Lower lobe of right lung (tissue), 2 donors: ENCODE data around the gene AJM1. TPM values are rescaled to one million over a fixed set of nuclear protein-coding genes. Genes with fewer than 3 reads are reported as not detected.
A peak's percentile ranks its signal among the peaks of the same experiment; 100 is the strongest.

Source experiments
- ATAC-seq, 2 donors: fragments of 200-7000 bp; cut with Tn5 transposase; one replicate each; pipeline ENCODE4 v1.9.1; 2020 to 2022; ENCODE audit warnings: mild to moderate bottlenecking in 2 of 2, moderate library complexity in 2 of 2
- DNase-seq: peaks from one replicate; pipeline ENCODE4 v3.0.0-alpha.2; 2020
- H3K27ac ChIP-seq: fragments of 200-600 bp; one replicate; pipeline ENCODE4 v1.8.0; 2022
- H3K27me3 ChIP-seq: fragments of 200-600 bp; one replicate; pipeline ENCODE4 v1.8.0; 2022; ENCODE audit warnings: low read depth
- H3K36me3 ChIP-seq: fragments of 200-600 bp; one replicate; pipeline ENCODE4 v1.8.0; 2022; ENCODE audit warnings: mild to moderate bottlenecking
- H3K4me1 ChIP-seq: fragments of 200-600 bp; one replicate; pipeline ENCODE4 v1.8.0; 2022
- H3K4me3 ChIP-seq: fragments of 200-600 bp; one replicate; pipeline ENCODE4 v1.8.0; 2022; ENCODE audit warnings: mild to moderate bottlenecking
- H3K9me3 ChIP-seq: fragments of 200-600 bp; one replicate; pipeline ENCODE4 v1.8.0; 2022
- CTCF ChIP-seq: fragments of 200-600 bp; IDR thresholded peaks from one replicate; pipeline ENCODE4 v1.8.0; 2022; ENCODE audit warnings: antibody characterized with exemption, mild to moderate bottlenecking
- intact Hi-C: fragments of 100-400 bp; cut with DNase I; formaldehyde crosslinking; loops from one replicate; pipeline ENCODE4 v1.11.0; 2022
- total RNA-seq: library from RNA; stranded (reverse); fragmentation: NEBNext Ultra II Directional; extraction: Animal tissue kit (Norgen Biotek cat#: 25700); gene quantifications from one replicate; pipeline ENCODE4 v1.2.1, GENCODE V29; 2021
- donor health status: DM: no; HTN: yes; CAD: no; lungs with severe emphysema.

The AJM1 gene
- total RNA-seq, 1 donor from 2014 or later, result 3.5 TPM

GRCh38 chr9:136860529-136860928, 18.3 kb downstream of the AJM1 start:
- TF ChIP-seq CTCF, result no peak
- H3K9me3 ChIP-seq, result no peaks in the 10 kb centered on the region
- H3K27me3 ChIP-seq, result no peaks in the 10 kb centered on the region
- DNase-seq (peak; percentile 43), ATAC-seq (no peak)
- H3K4me1 ChIP-seq, result peaks cover 28% of the 10 kb centered on the region
- H3K4me3 ChIP-seq, result no peak overlapping the region
- intact Hi-C loops, result no loop called here
- H3K27ac ChIP-seq, result no peak overlapping the region
- H3K36me3 ChIP-seq, result peaks cover 41% of the 10 kb centered on the region

GRCh38 chr9:136860933-136861873, 18.9 kb downstream of the AJM1 start:
- ATAC-seq (no peak), DNase-seq (no peak)
- Histone ChIP-seq H3K27ac (no peak overlapping the region), H3K4me1 (peaks cover 28% of the 10 kb centered on the region), H3K4me3 (no peak overlapping the region), H3K36me3 (peaks cover 41% of the 10 kb centered on the region), H3K9me3 (no peaks in the 10 kb centered on the region), H3K27me3 (no peaks in the 10 kb centered on the region)
- intact Hi-C loops, result no loop called here
- no peak for TF ChIP-seq CTCF

GRCh38 chr9:136861874-136862457, 19.7 kb downstream of the AJM1 start:
- DNase-seq (no peak), ATAC-seq (no peak)
- Histone ChIP-seq H3K4me3 (no peak overlapping the region), H3K9me3 (no peaks in the 10 kb centered on the region), H3K36me3 (peaks cover 41% of the 10 kb centered on the region), H3K4me1 (peaks cover 31% of the 10 kb centered on the region), H3K27ac (no peak overlapping the region), H3K27me3 (no peaks in the 10 kb centered on the region)
- no peak for TF ChIP-seq CTCF
- intact Hi-C loops, result no loop called here

GRCh38 chr9:136862849-136863622, 20.8 kb downstream of the AJM1 start:
- DNase-seq, result peak; percentile 43
- Histone ChIP-seq H3K9me3 (no peaks in the 10 kb centered on the region), H3K27ac (no peak overlapping the region), H3K4me3 (no peak overlapping the region), H3K27me3 (no peaks in the 10 kb centered on the region), H3K4me1 (peaks cover 35% of the 10 kb centered on the region), H3K36me3 (peaks cover 41% of the 10 kb centered on the region)
- intact Hi-C loops, result no loop called here
- ATAC-seq, result no peak
- TF ChIP-seq CTCF, result no peak

- no peak for ATAC-seq
- Histone ChIP-seq H3K27me3 (no peaks in the 10 kb centered on the region), H3K27ac (no peak overlapping the region), H3K4me3 (no peak overlapping the region), H3K9me3 (no peaks in the 10 kb centered on the region), H3K4me1 (peaks cover 33% of the 10 kb centered on the region), H3K36me3 (peaks cover 41% of the 10 kb centered on the region)
- no peak for TF ChIP-seq CTCF
- intact Hi-C loops, result no loop called here
- no peak for DNase-seq
Observed at GRCh38 chr9:136863623-136864273, 21.5 kb downstream of the AJM1 start.
